HCT116 (cell line): Measurements from ENCODE around the gene ST6GALNAC2. TPM values are rescaled to one million over a fixed set of nuclear protein-coding genes. Genes with fewer than 3 reads are reported as not detected.
A peak's percentile ranks its signal among the peaks of the same experiment; 100 is the strongest.

Source experiments
- ATAC-seq: fragments of 200-7000 bp; cut with Tn5 transposase; 2 replicates; pipeline ENCODE4 v1.9.1; 2020; ENCODE audit warnings: mild to moderate bottlenecking, moderate library complexity
- BruUV-seq: library from RNA; stranded (reverse); fragments of 400-500 nt; replicated peaks from 2 replicates; lab custom pipeline; 2021; lab: Mats Ljungman, UMichigan
- CTCF ChIA-PET: fragments of 300-600 bp; sonication (Branson Sonifier 250); formaldehyde crosslinking; loops from one replicate; lab custom pipeline; 2021; ENCODE audit warnings: antibody characterized with exemption; lab: Charles Lee
- POLR2A ChIA-PET: fragments of 300-600, 350-600 bp; sonication (Branson Sonifier 250); formaldehyde crosslinking; loops from one replicate; lab custom pipeline; 2021; ENCODE audit warnings: antibody characterized with exemption; lab: Charles Lee
- RAD21 ChIA-PET, 2 experiments: fragments of 300-600 bp; sonication (Branson Sonifier 250); formaldehyde crosslinking; loops; one replicate each; lab custom pipeline; 2023; ENCODE audit warnings: low total read pairs in 2 of 2; ENCODE audit not compliant: uncharacterized antibody in 2 of 2, unreplicated experiment in 2 of 2, low non-redundant PET in 1 of 2; lab: Charles Lee
- DNase-seq: peaks from one replicate; pipeline ENCODE4 v3.0.0-alpha.2; 2010; ENCODE audit warnings: low read depth, low spot score
- H2AFZ ChIP-seq: fragments of 200-600 bp; shearing (Covaris generic), sonication (generic); 2 replicates; pipeline ENCODE4 v1.6.1; 2017; ENCODE audit warnings: low read depth, mixed run types, mixed read lengths, antibody characterized with exemption, low read length; ENCODE audit not compliant: poor library complexity, severe bottlenecking
- H3K27ac ChIP-seq: 2 replicates; pipeline ENCODE4 v1.5.1; 2012; ENCODE audit warnings: low read depth, low read length
- H3K27me3 ChIP-seq: fragments of 200-600 bp; sonication (generic); 2 replicates; pipeline ENCODE4 v1.6.1; 2016; ENCODE audit warnings: mixed run types, low read length, mixed read lengths; ENCODE audit not compliant: insufficient read depth
- H3K36me3 ChIP-seq, 2 experiments: fragments of 200-500 bp in 1 of 2; fragments of 200-600 bp in 1 of 2; sonication (Bioruptor generic) in 1 of 2; sonication (generic) in 1 of 2; 2 replicates each; pipeline versions ENCODE4 v1.5.1 to v1.6.1; 2014 to 2016; ENCODE audit warnings: low read length in 2 of 2, inconsistent platforms in 1 of 2, mixed read lengths in 1 of 2, mixed run types in 1 of 2; ENCODE audit not compliant: insufficient read depth in 2 of 2, control insufficient read depth in 1 of 2
- H3K4me1 ChIP-seq, 2 experiments: fragments of 200-600 bp in 1 of 2; sonication (generic) in 1 of 2; 2 replicates each; pipeline versions ENCODE4 v1.5.1 to v1.6.1; 2012 to 2017; ENCODE audit warnings: low read length in 2 of 2, inconsistent platforms in 1 of 2, mild to moderate bottlenecking in 1 of 2, mixed read lengths in 1 of 2, mixed run types in 1 of 2, moderate library complexity in 1 of 2; ENCODE audit not compliant: insufficient read depth in 2 of 2, control insufficient read depth in 1 of 2
- H3K4me2 ChIP-seq: fragments of 200-600 bp; sonication (generic); 2 replicates; pipeline ENCODE4 v1.6.1; 2017; ENCODE audit warnings: mixed run types, low read length, mixed read lengths
- H3K4me3 ChIP-seq, 2 experiments: fragments of 200-600 bp in 1 of 2; sonication (generic) in 1 of 2; replicated peaks in 1 of 2; 2 replicates each; pipeline ENCODE4 v1.5.1; 2011 to 2016; ENCODE audit warnings: low read length in 2 of 2, control low read depth in 1 of 2, low read depth in 1 of 2, mild to moderate bottlenecking in 1 of 2, mixed read lengths in 1 of 2, mixed run types in 1 of 2
- H3K79me2 ChIP-seq: fragments of 200-600 bp; sonication (generic); 2 replicates; pipeline ENCODE4 v1.6.1; 2017; ENCODE audit warnings: mild to moderate bottlenecking, mixed run types, low read length, moderate library complexity, mixed read lengths; ENCODE audit not compliant: insufficient read depth
- H3K9ac ChIP-seq: fragments of 200-600 bp; sonication (generic); 2 replicates; pipeline ENCODE4 v1.6.1; 2016; ENCODE audit warnings: low read length, mixed read lengths
- H3K9me2 ChIP-seq: fragments of 200-600 bp; sonication (generic), shearing (Covaris generic); 2 replicates; pipeline ENCODE4 v1.6.1; 2017; ENCODE audit warnings: mixed run types, mild to moderate bottlenecking, moderate library complexity; ENCODE audit not compliant: insufficient read depth
- H3K9me3 ChIP-seq, 2 experiments: fragments of 200-500 bp in 1 of 2; fragments of 200-600 bp in 1 of 2; sonication (Bioruptor generic) in 1 of 2; sonication (generic) in 1 of 2; 2 replicates each; pipeline ENCODE4 v1.6.1; 2014 to 2017; ENCODE audit warnings: low read length in 2 of 2, mixed read lengths in 2 of 2, inconsistent platforms in 1 of 2, low read depth in 1 of 2, mild to moderate bottlenecking in 1 of 2, mixed run types in 1 of 2, moderate library complexity in 1 of 2; ENCODE audit not compliant: control insufficient read depth in 1 of 2, insufficient read depth in 1 of 2
- H4K20me1 ChIP-seq: fragments of 200-600 bp; sonication (generic), shearing (Covaris generic); 2 replicates; pipeline ENCODE4 v1.6.1; 2017; ENCODE audit warnings: mixed run types, mild to moderate bottlenecking, moderate library complexity; ENCODE audit not compliant: insufficient read depth
- CBX3 ChIP-seq: IDR thresholded peaks from 2 replicates; pipeline ENCODE4 v1.6.1; 2012; ENCODE audit warnings: low read depth
- ELF1 ChIP-seq: IDR thresholded peaks from 2 replicates; pipeline ENCODE4 v1.6.1; 2012; ENCODE audit warnings: low read depth, borderline replicate concordance
- JUND ChIP-seq: IDR thresholded peaks from 2 replicates; pipeline ENCODE4 v1.6.1; 2012
- MAX ChIP-seq: IDR thresholded peaks from 2 replicates; pipeline ENCODE4 v1.6.1; 2012
- POLR2A ChIP-seq: IDR thresholded peaks from 2 replicates; pipeline ENCODE4 v1.7.0; 2011; ENCODE audit warnings: borderline replicate concordance; ENCODE audit not compliant: insufficient read depth, insufficient read length; ENCODE audit errors: extremely low read depth
- RAD21 ChIP-seq: IDR thresholded peaks from 2 replicates; pipeline ENCODE4 v1.6.1; 2012; ENCODE audit warnings: low read depth, mild to moderate bottlenecking
- TCF7L2 ChIP-seq: IDR thresholded peaks from 2 replicates; pipeline ENCODE4 v1.7.0; 2011; ENCODE audit warnings: borderline replicate concordance, inconsistent platforms; ENCODE audit not compliant: insufficient read depth, insufficient read length; ENCODE audit errors: extremely low read depth
- YY1 ChIP-seq: IDR thresholded peaks from 2 replicates; pipeline ENCODE4 v1.6.1; 2011; ENCODE audit warnings: low read length, low read depth, moderate library complexity, mild to moderate bottlenecking; ENCODE audit not compliant: insufficient replicate concordance; ENCODE audit errors: extremely low read depth
- ZFX ChIP-seq: fragments of 450-650 bp; IDR thresholded peaks from 2 replicates; pipeline ENCODE4 v1.6.1; 2017
- ZNF274 ChIP-seq: fragments of 200-500 bp; sonication (Bioruptor generic); IDR thresholded peaks from 2 replicates; pipeline ENCODE4 v1.6.1; 2014; ENCODE audit warnings: mild to moderate bottlenecking, low read depth, low read length, inconsistent platforms
- intact Hi-C: fragments of 100-400 bp; cut with micrococcal nuclease; formaldehyde crosslinking; loops from 2 replicates; pipeline ENCODE4 v1.10.0; 2022
- total RNA-seq: library from RNA; stranded (reverse); gene quantifications from one replicate; pipeline ENCODE4 v1.2.1, GENCODE V29; 2021; ENCODE audit not compliant: unreplicated experiment
- TF ChIP-seq, protein P1 (sequence below): IDR thresholded peaks from 2 replicates; pipeline ENCODE4 v1.6.1; 2012; ENCODE audit warnings: low read depth
- TF ChIP-seq, protein P2 (sequence below): IDR thresholded peaks from 2 replicates; pipeline ENCODE4 v1.6.1; 2011; ENCODE audit warnings: mild to moderate bottlenecking, low read length, moderate library complexity; ENCODE audit not compliant: insufficient replicate concordance; ENCODE audit errors: extremely low read depth
- TF ChIP-seq, protein P3 (sequence below): IDR thresholded peaks from 2 replicates; pipeline ENCODE4 v1.6.1; 2012

The ST6GALNAC2 gene
- total RNA-seq, 1 experiment from 2014 or later = 14.7 TPM

DNA sequence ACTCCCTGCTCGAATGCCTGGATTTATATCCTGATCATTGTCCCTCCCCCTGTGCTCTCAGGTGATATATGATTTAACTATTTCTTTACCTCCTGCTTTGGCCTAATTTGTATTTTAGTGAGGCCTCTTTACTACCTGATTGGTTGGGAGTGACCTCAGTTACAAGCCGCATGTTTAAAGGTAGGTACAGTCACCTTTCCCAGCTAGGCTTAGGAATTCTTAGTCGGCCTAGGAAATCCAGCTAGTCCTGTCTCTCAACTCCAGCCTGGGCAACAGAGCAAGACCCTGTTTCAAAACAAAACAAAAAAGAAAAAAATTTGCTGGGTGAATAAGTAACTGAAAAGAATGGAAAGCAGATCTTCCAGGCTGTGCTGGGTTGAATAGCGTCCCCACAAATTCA, 26.8 kb upstream of the ST6GALNAC2 start:
- Histone ChIP-seq H2AFZ (peak overlapping the region; percentile 49), H3K4me1 (peaks cover 16 to 29% of the 10 kb centered on the region in 2 experiments; a peak in 3 of 4 replicates), H3K9me2 (no peaks in the 10 kb centered on the region), H3K9ac (peak overlapping the region; percentile 31; the same call in 1 of the 2 replicates), H3K9me3 (no peaks in the 10 kb centered on the region; a peak in 1 of 4 replicates), H3K4me3 (peak overlapping the region in 1 of 2 experiments; percentile 9; a peak in 1 of 4 replicates), H3K79me2 (no peaks in the 10 kb centered on the region), H3K27me3 (no peaks in the 10 kb centered on the region), H3K4me2 (peak overlapping the region; percentile 60), H3K36me3 (no peaks in the 10 kb centered on the region), H3K27ac (peak overlapping the region; percentile 43), H4K20me1 (no peaks in the 10 kb centered on the region)
- DNase-seq (no peak), ATAC-seq (no peak)
- TF ChIP-seq CBX3 (no peak), ELF1 (no peak), RAD21 (no peak)
- TF ChIP-seq, protein P1, sequence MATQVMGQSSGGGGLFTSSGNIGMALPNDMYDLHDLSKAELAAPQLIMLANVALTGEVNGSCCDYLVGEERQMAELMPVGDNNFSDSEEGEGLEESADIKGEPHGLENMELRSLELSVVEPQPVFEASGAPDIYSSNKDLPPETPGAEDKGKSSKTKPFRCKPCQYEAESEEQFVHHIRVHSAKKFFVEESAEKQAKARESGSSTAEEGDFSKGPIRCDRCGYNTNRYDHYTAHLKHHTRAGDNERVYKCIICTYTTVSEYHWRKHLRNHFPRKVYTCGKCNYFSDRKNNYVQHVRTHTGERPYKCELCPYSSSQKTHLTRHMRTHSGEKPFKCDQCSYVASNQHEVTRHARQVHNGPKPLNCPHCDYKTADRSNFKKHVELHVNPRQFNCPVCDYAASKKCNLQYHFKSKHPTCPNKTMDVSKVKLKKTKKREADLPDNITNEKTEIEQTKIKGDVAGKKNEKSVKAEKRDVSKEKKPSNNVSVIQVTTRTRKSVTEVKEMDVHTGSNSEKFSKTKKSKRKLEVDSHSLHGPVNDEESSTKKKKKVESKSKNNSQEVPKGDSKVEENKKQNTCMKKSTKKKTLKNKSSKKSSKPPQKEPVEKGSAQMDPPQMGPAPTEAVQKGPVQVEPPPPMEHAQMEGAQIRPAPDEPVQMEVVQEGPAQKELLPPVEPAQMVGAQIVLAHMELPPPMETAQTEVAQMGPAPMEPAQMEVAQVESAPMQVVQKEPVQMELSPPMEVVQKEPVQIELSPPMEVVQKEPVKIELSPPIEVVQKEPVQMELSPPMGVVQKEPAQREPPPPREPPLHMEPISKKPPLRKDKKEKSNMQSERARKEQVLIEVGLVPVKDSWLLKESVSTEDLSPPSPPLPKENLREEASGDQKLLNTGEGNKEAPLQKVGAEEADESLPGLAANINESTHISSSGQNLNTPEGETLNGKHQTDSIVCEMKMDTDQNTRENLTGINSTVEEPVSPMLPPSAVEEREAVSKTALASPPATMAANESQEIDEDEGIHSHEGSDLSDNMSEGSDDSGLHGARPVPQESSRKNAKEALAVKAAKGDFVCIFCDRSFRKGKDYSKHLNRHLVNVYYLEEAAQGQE = no peak
- POLR2A ChIA-PET = interaction anchor here (1.1 to 5.0 kb wide), 8 partner anchors 11 to 54 kb away, joined by 3 to 25 read pairs (median 12); partner anchors contain the start of gene ST6GALNAC2
- RAD21 ChIA-PET = interaction anchor here in 1 of 2 experiments (1.2 kb wide), 1 partner anchor 12 kb away, joined by 3 read pairs; no protein-coding TSS in a partner anchor
- CTCF ChIA-PET = interaction anchor here (1.1 to 5.7 kb wide), 5 partner anchors 12 to 55 kb away, joined by 3 to 60 read pairs (median 8); partner anchors contain the start of gene ST6GALNAC2
- intact Hi-C loops = no loop called here
- BruUV-seq = no TSS peak

DNA sequence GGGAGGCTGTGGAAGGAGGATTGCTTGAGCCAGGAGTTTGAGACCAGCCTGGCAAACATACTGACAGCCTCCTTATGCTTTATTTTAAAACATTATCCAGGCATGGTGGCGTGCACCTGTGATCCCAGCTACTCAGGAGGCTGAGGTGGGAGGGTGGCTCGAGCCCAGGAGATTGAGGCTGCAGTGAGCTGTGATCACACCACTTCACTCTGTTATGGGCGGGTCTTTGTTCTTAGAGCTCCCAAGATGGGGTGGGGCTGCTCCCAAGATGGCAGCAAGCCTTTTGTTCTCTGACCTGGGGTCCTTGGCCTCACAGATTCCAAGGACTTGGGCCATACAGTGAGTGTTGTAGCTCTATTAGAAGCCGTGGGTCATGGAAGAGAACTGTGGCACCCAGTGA, 26.1 kb upstream of the ST6GALNAC2 start:
- no TSS peak for BruUV-seq
- H3K9me3 ChIP-seq = no peaks in the 10 kb centered on the region; a peak in 1 of 4 replicates
- no peak overlapping the region for H3K4me3 ChIP-seq
- no peak overlapping the region for H3K4me2 ChIP-seq
- ChIA-PET CTCF (interaction anchor here (1.2 to 5.7 kb wide), 2 partner anchors 13 to 18 kb away, joined by 3 to 60 read pairs; no protein-coding TSS in a partner anchor), RAD21 (no interaction called here), POLR2A (interaction anchor here (1.5 to 5.0 kb wide), 4 partner anchors 11 to 53 kb away, joined by 4 to 25 read pairs (median 18); no protein-coding TSS in a partner anchor)
- H3K79me2 ChIP-seq = no peaks in the 10 kb centered on the region
- no peak overlapping the region for H3K27ac ChIP-seq
- DNase-seq = no peak
- H3K9ac ChIP-seq = no peak overlapping the region
- H3K27me3 ChIP-seq = no peaks in the 10 kb centered on the region
- ATAC-seq = no peak
- no peaks in the 10 kb centered on the region for H3K9me2 ChIP-seq
- intact Hi-C loops = no loop called here
- H3K36me3 ChIP-seq = no peaks in the 10 kb centered on the region
- H3K4me1 ChIP-seq = peaks cover 16 to 29% of the 10 kb centered on the region in 2 experiments; a peak in 3 of 4 replicates
- H2AFZ ChIP-seq = no peak overlapping the region
- H4K20me1 ChIP-seq = no peaks in the 10 kb centered on the region
- TF ChIP-seq POLR2A (no peak), MAX (no peak), CBX3 (no peak), ZFX (no peak), ZNF274 (no peak), JUND (no peak), ELF1 (no peak), YY1 (no peak), TCF7L2 (no peak)
- TF ChIP-seq, protein P2, sequence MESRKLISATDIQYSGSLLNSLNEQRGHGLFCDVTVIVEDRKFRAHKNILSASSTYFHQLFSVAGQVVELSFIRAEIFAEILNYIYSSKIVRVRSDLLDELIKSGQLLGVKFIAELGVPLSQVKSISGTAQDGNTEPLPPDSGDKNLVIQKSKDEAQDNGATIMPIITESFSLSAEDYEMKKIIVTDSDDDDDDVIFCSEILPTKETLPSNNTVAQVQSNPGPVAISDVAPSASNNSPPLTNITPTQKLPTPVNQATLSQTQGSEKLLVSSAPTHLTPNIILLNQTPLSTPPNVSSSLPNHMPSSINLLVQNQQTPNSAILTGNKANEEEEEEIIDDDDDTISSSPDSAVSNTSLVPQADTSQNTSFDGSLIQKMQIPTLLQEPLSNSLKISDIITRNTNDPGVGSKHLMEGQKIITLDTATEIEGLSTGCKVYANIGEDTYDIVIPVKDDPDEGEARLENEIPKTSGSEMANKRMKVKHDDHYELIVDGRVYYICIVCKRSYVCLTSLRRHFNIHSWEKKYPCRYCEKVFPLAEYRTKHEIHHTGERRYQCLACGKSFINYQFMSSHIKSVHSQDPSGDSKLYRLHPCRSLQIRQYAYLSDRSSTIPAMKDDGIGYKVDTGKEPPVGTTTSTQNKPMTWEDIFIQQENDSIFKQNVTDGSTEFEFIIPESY = no peak
- TF ChIP-seq, protein P3, sequence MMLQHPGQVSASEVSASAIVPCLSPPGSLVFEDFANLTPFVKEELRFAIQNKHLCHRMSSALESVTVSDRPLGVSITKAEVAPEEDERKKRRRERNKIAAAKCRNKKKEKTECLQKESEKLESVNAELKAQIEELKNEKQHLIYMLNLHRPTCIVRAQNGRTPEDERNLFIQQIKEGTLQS = no peak
